ENCODE results near the gene DPH5. TPM values are rescaled to one million over a fixed set of nuclear protein-coding genes. Genes with fewer than 3 reads are reported as not detected.

The DPH5 gene
- total RNA-seq, 1 experiment from 2014 or later = 64.0 TPM

DNA sequence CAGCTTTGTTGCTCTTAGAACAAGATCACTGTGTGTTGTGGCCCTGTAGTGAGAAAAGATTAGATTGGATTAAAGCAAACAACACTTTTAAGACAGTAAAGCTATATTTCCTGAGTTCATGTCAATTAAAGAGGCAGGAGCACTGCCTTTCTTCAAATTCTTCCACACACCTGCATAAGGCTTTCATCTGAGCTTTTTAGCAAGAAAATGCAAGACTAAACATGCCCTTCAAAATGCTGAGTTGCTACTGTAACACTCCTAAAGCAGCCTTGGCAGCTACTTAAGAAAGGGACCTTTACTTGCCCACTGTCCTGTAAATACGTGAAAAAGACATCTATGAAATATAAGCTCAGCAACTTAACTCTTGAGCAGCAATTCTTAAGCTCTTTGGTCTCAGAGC is 11.8 kb downstream of the DPH5 start:
- DNase-seq = no peak
- H3K27me3 ChIP-seq (ENCODE audit: control insufficient read depth, insufficient read depth, low read length) = no peaks in the 10 kb centered on the region
- no peak overlapping the region for H3K4me3 ChIP-seq (ENCODE audit: insufficient read depth, low read depth, low read length)
- no peaks in the 10 kb centered on the region; the same call in 1 of the 2 replicates for H3K36me3 ChIP-seq (replicated peaks; ENCODE audit: control insufficient read depth, insufficient read depth, low read length)

DNA sequence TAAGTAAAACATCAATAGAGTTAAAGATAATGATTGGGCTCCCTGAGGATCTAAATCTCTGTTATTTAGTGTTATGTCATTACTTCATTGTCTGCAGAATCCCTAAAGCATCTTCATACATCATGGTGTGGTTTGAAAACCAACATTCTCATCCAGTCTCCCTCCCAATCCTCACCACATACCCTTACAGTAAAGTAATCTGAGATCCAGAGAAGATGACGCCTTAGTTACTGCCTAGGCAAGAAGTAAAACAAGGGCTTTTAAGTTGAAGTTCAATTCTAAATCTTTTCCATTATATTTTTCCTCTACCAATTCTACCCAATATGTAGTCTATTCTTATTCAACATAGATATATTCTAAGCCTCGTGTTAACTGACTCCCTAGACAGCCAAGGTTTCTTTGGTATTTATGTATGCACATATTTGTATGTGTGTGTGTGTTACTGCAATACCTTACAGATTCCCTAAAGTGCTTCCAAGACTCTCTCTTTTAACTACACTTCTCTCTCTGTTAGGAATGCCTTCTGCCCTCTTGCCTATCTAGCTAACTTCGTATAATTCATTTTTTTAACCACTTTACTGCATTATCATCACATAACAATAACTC is 17.3 kb downstream of the DPH5 start:
- Histone ChIP-seq H3K4me3 (ENCODE audit: insufficient read depth, low read depth, low read length) (no peak overlapping the region), H3K36me3 (replicated peaks; ENCODE audit: control insufficient read depth, insufficient read depth, low read length) (no peaks in the 10 kb centered on the region; the same call in 1 of the 2 replicates), H3K27me3 (ENCODE audit: control insufficient read depth, insufficient read depth, low read length) (no peaks in the 10 kb centered on the region)
- no peak for DNase-seq

DNA sequence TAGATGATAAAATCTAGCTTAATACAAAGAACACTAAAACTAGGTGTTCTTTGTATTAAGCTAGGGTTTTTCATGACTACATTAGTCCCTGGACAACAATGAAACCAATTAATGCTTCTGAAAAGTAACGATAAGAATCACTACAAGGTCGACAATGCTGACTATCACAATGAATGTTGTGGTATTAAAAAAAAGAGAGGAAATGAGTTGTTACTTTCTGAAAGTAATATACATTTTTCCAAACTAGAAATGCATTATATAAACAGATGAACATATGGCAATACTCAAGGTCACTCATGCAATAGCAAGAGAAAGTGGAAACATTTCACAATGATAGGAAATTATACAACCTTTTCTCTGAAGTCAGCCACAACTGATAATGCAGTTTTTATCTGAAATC is 19.0 kb downstream of the DPH5 start:
- H3K27me3 ChIP-seq (ENCODE audit: control insufficient read depth, insufficient read depth, low read length) = no peaks in the 10 kb centered on the region
- no peaks in the 10 kb centered on the region; the same call in 1 of the 2 replicates for H3K36me3 ChIP-seq (replicated peaks; ENCODE audit: control insufficient read depth, insufficient read depth, low read length)
- DNase-seq = no peak
- no peak overlapping the region for H3K4me3 ChIP-seq (ENCODE audit: insufficient read depth, low read depth, low read length)

DNA sequence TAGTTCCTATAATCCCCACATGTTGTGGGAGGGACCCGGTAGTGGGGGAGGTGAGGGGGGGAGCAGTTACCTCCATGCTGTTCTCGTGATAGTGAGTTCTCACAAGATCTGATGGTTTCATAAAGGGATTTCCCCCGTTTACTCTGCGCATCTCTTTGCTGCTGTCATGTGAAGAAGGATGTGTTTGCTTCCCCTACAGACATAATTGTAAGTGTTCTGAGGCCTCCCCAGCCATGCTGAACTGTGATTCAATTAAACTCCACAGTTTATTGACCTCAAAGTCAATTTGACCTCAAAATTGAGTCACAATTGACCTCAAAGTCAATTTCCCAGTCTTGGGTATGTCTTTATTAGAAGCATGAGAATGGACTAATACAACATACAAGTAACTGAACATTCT is 19.7 kb downstream of the DPH5 start:
- no peaks in the 10 kb centered on the region for H3K27me3 ChIP-seq (ENCODE audit: control insufficient read depth, insufficient read depth, low read length)
- no peak overlapping the region for H3K4me3 ChIP-seq (ENCODE audit: insufficient read depth, low read depth, low read length)
- no peaks in the 10 kb centered on the region; the same call in 1 of the 2 replicates for H3K36me3 ChIP-seq (replicated peaks; ENCODE audit: control insufficient read depth, insufficient read depth, low read length)
- no peak for DNase-seq

DNA sequence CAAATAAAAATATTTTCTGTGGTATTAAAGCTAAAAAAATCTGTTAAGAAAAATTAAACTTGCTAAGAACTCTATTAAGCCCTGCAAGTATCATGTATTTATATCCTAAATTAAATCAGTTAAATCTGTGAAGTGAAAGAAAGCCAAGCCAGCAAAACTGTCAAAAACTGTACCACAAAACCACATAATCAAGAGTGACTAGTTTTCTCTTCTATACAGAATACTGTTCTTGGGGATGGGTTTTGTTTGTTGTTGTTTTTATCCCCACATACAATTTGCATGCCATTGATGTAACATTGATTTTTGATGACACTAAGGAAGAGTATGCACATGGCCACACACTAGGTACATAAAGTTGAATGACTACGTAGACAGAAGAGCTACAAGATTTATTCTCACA is 20.4 kb downstream of the DPH5 start:
- H3K27me3 ChIP-seq (ENCODE audit: control insufficient read depth, insufficient read depth, low read length) = no peaks in the 10 kb centered on the region
- no peak overlapping the region for H3K4me3 ChIP-seq (ENCODE audit: insufficient read depth, low read depth, low read length)
- DNase-seq = no peak
- H3K36me3 ChIP-seq (replicated peaks; ENCODE audit: control insufficient read depth, insufficient read depth, low read length) = no peaks in the 10 kb centered on the region

DNA sequence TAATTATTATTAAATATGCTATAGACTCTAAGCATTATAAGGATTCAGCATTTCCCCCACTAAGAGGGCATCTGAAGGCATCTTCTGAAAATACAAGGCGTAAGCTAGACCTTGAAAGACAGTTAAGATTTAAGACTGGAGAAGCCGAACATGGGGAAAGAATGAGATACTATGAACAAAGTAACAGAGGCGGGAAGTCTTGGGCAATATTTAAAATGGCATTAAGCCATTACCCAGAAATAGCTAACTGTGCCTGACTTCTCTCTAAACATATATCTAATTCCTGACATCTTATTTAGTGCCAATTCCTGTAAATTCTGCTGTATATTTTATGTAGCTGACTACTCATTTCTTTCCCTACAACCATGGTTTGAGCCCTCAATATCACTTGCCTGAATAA is 20.9 kb downstream of the DPH5 start:
- H3K36me3 ChIP-seq (replicated peaks; ENCODE audit: control insufficient read depth, insufficient read depth, low read length) = no peaks in the 10 kb centered on the region
- no peak overlapping the region for H3K4me3 ChIP-seq (ENCODE audit: insufficient read depth, low read depth, low read length)
- no peaks in the 10 kb centered on the region for H3K27me3 ChIP-seq (ENCODE audit: control insufficient read depth, insufficient read depth, low read length)
- no peak for DNase-seq

DNA sequence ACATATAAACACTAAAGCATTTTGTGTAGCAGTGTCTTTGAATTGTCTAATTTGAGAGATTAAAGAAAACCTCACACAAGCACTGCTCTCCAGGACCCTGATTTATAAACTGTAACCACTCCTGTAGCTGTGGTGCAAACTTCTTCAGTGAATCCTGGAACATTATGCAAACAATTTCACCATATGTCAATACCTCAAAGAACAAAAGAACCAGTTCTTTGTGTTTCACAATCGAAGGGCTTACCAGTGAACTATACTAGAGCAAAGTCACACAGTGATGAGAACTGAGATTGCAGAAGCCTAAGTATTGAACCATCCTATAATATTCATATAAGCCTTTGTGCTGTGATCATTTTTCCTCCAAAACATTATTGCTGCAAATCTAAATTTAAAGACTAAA is 21.5 kb downstream of the DPH5 start:
- Histone ChIP-seq H3K27me3 (ENCODE audit: control insufficient read depth, insufficient read depth, low read length) (no peaks in the 10 kb centered on the region), H3K4me3 (ENCODE audit: insufficient read depth, low read depth, low read length) (no peak overlapping the region), H3K36me3 (replicated peaks; ENCODE audit: control insufficient read depth, insufficient read depth, low read length) (no peaks in the 10 kb centered on the region)
- no peak for DNase-seq

DNA sequence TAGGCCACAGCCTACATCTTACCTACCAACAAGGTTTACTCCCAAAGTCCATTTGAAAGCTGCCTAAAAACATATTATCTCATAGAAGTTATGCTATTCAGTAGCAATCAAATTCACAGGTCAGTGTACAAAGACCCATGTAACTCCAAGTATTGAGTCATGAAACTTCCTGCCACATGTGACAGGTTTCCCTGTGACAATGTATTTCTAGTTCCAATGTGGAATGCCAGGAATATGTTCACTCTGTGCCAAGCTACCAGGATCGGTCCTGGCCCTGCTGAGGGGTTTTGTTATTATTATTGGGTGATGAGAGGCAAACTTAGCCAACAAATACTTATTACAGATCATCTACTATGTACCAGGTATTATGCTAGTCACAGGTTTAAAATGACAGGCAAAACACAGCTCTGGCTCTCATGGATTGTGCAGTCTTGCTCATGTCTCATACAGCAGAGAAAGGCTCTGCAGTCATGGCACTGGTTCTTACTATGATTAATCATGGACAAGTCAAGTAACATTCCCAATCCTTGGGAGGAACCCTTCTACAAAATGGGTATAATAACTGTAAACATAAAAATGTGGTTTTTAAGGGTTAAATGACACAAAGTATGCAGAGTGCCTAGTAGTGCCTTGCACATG is 22.5 kb downstream of the DPH5 start:
- Histone ChIP-seq H3K4me3 (ENCODE audit: insufficient read depth, low read depth, low read length) (no peak overlapping the region), H3K36me3 (replicated peaks; ENCODE audit: control insufficient read depth, insufficient read depth, low read length) (no peaks in the 10 kb centered on the region; the same call in 1 of the 2 replicates), H3K27me3 (ENCODE audit: control insufficient read depth, insufficient read depth, low read length) (no peaks in the 10 kb centered on the region)
- no peak for DNase-seq

DNA sequence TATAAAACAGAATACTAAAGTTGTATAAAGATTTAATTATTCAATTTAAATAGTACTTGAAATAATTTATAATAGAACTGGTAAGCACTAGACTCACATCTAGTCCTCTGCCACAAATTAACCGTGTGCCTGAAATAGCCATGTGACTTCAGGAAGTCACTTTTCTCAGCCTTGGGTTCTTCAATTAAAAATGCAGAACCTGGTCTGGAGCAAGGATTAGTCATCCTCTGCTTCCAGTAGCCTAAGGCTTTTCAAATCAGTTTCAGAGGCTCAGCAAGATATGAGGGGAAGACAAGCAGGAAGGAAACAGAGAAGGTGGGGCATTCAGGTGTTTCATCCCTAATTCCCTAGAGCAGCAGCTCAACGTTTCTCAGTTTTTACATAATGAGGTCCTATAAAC is 23.0 kb downstream of the DPH5 start:
- DNase-seq = no peak
- Histone ChIP-seq H3K36me3 (replicated peaks; ENCODE audit: control insufficient read depth, insufficient read depth, low read length) (no peaks in the 10 kb centered on the region; the same call in 1 of the 2 replicates), H3K27me3 (ENCODE audit: control insufficient read depth, insufficient read depth, low read length) (no peaks in the 10 kb centered on the region), H3K4me3 (ENCODE audit: insufficient read depth, low read depth, low read length) (no peak overlapping the region)

DNA sequence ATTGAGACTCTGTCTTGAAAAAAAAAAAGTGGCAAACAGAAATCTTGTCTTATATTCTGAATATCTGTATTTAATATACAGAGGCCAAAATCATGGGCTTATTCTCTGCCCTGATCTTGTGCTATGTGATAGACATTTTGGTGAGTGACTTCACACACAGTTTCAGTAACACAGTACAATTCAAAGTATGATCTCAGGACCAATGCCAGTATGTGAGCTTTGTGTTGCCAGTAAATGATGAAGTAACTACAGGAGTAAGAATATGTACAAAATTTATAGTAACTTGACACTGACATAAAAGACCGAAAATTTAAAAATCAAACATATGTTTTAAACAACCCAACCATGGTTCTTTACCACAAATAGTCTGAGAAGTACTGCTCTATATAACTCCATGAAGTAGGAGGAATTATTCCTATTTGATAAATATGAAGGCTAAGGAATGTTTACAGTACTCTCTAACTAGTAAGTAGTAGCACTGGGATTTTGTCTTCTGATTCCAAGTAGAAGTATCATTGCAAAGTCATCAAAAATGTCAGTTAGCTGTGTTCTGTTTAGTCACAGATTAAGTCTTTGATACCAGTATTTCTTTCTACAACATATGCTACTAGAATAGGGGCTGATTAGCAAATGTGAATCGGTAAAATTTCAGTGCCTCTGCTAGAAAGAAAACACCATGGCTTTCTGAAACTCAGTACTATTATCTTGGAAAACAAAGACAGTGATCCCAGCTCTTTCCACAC is 25.3 kb downstream of the DPH5 start:
- no peaks in the 10 kb centered on the region for H3K27me3 ChIP-seq (ENCODE audit: control insufficient read depth, insufficient read depth, low read length)
- no peak for DNase-seq
- H3K4me3 ChIP-seq (ENCODE audit: insufficient read depth, low read depth, low read length) = no peak overlapping the region
- no peaks in the 10 kb centered on the region; the same call in 1 of the 2 replicates for H3K36me3 ChIP-seq (replicated peaks; ENCODE audit: control insufficient read depth, insufficient read depth, low read length)

DNA sequence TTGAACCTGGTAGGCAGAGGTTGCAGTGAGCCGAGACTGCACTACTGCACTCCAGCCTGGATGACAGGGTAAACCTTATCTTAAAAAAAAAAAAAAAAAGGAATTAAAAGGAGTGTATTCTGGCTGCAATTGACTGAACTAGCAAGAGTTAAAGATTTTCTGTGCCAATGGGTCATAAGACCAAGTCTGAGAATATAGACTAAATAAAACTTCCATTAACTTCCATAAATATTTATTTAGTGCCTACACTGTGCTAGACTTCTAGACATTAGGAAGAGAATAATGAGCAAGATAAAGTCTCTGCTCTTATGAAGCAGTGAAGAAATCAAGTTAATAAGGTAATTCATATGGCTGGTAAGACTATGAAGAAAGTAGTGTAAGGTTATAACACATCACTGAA is 27.2 kb downstream of the DPH5 start:
- no peaks in the 10 kb centered on the region for H3K27me3 ChIP-seq (ENCODE audit: control insufficient read depth, insufficient read depth, low read length)
- H3K4me3 ChIP-seq (ENCODE audit: insufficient read depth, low read depth, low read length) = no peak overlapping the region
- no peaks in the 10 kb centered on the region; the same call in 1 of the 2 replicates for H3K36me3 ChIP-seq (replicated peaks; ENCODE audit: control insufficient read depth, insufficient read depth, low read length)
- DNase-seq = no peak

DNA sequence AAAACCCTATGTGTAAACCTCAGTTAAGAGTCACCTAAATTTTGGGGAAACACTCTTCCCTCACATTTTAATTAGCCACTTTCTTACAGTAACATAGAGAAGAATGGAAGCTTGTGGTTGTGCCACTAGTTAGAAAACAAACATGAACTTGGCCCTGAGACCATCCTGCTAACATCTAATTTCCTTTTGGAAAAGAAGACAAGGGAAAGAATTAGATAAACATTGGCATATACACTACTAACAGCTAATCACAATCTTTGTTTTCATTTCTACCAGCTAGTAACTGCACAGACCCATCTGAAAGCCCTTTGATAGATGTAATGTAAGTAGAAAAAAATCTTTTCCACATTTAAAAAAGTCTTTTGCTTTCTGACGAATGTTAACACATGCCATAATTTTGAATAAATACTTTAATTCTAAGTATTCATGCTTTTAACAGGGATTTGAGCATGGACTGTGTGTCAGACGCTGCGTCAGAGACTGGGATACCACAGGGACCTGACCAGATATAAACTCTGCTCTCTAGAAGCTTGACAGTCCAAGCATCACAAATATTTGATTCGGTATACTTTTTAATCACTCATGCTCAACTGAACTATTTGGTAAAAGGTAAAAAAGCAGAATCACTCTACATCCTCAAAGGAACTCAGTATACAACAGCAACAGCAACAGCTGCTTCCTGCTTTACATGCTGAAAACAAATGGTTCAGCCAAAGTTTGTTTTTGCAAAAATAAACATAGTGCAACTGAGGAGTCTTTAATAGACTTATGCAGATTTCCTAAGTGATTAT is 30.2 kb downstream of the DPH5 start:
- Histone ChIP-seq H3K27me3 (ENCODE audit: control insufficient read depth, insufficient read depth, low read length) (no peaks in the 10 kb centered on the region), H3K36me3 (replicated peaks; ENCODE audit: control insufficient read depth, insufficient read depth, low read length) (peaks cover 1% of the 10 kb centered on the region; the same call in 1 of the 2 replicates), H3K4me3 (ENCODE audit: insufficient read depth, low read depth, low read length) (no peak overlapping the region)
- no peak for DNase-seq

DNA sequence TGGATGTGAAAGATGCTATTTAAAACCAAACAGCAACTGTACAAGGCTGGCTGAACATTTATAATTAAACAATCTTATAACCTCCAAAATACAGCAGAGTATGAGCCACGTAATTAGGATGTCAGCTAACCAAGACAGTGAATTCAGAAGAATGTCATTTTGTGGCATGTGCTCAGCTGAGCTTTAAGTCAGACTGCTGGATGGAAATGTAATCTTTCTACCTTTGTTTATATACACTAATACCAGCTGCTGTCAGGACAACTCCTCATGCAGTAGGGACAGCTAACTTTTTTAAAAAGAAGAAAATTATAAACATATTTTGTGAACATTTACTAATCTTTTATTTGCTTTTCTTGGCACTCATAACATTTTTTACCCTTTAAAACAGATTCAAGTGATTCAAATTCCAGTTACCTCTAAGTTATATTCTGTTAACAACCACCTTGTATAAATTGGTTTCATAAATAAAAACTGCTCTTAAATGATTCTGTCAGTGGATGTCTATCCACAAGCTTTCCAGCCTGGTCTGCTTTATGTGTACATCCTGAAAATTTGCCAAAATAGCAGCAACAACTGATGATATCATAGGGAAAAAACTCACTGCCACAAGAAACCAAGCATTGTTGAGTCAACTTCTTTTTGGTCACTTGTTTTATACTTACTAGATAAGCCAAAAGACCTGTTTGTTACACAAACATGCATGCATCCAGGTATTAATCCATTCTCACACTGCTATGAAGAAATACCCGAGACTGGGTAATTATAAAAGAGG is 36.1 kb downstream of the DPH5 start:
- H3K4me3 ChIP-seq (ENCODE audit: insufficient read depth, low read depth, low read length) = no peak overlapping the region
- peaks cover 4% of the 10 kb centered on the region for H3K36me3 ChIP-seq (replicated peaks; ENCODE audit: control insufficient read depth, insufficient read depth, low read length)
- DNase-seq = no peak
- H3K27me3 ChIP-seq (ENCODE audit: control insufficient read depth, insufficient read depth, low read length) = no peaks in the 10 kb centered on the region

DNA sequence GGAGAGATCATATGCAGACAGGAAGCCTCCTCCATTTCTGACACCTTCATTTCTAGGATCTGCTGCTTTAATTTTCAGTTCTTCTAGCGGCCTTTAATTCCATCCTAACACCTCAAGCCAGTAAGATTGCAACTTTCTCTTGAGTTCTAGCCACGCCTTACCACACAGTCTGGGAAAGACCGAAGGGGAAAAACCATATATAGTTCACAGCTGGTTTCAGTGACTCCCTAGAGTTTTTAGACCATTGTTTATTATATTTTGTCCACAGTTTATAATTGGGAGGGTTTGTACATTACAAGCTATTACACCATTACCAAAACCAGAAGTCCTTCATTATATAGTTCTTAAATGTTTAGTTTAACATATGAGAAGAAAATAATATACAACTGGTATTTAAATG is 37.5 kb downstream of the DPH5 start:
- Histone ChIP-seq H3K36me3 (replicated peaks; ENCODE audit: control insufficient read depth, insufficient read depth, low read length) (peaks cover 4% of the 10 kb centered on the region), H3K27me3 (ENCODE audit: control insufficient read depth, insufficient read depth, low read length) (no peaks in the 10 kb centered on the region), H3K4me3 (ENCODE audit: insufficient read depth, low read depth, low read length) (no peak overlapping the region)
- no peak for DNase-seq

All from H7 (cell line).